Natural killer cell (primary cell): ENCODE data around the gene CAND2. TPM values are rescaled to one million over a fixed set of nuclear protein-coding genes. Genes with fewer than 3 reads are reported as not detected.

Experiments
- ATAC-seq, 3 donors: fragments of 150-1000 bp in 2 of 3; fragments of 200-7000 bp in 1 of 3; cut with Tn5 transposase; 1 replicate in 1 of 3; 2 replicates in 2 of 3; pipeline ENCODE4 v1.10.0; 2021; ENCODE audit warnings: mild to moderate bottlenecking in 2 of 3, moderate library complexity in 2 of 3
- DNase-seq, 2 donors: peaks; one replicate each; pipeline versions ENCODE4 v3.0.0 to v3.0.0-alpha.2; 2013 to 2021; ENCODE audit warnings: mixed read lengths in 1 of 2
- H3K27ac ChIP-seq: one replicate; pipeline ENCODE4 v1.5.1; 2013; ENCODE audit warnings: mild to moderate bottlenecking, low read length
- H3K27me3 ChIP-seq: one replicate; pipeline ENCODE4 v1.6.1; 2013; ENCODE audit warnings: low read length; ENCODE audit not compliant: control insufficient read depth, insufficient read depth
- H3K36me3 ChIP-seq: one replicate; pipeline ENCODE4 v1.6.1; 2013; ENCODE audit warnings: low read length; ENCODE audit not compliant: control insufficient read depth, insufficient read depth
- H3K4me1 ChIP-seq: one replicate; pipeline ENCODE4 v1.6.1; 2013; ENCODE audit warnings: low read length; ENCODE audit not compliant: control insufficient read depth, insufficient read depth
- H3K4me3 ChIP-seq: one replicate; pipeline ENCODE4 v1.5.1; 2013; ENCODE audit warnings: low read length
- H3K9me3 ChIP-seq: one replicate; pipeline ENCODE4 v1.6.1; 2013; ENCODE audit warnings: low read length; ENCODE audit not compliant: control insufficient read depth, insufficient read depth
- H3K27ac Mint-ChIP-seq, 2 donors: one replicate each; pipeline ENCODE4 v1.8.0; 2022; ENCODE audit warnings: mild to moderate bottlenecking in 2 of 2, mixed read lengths in 2 of 2, moderate library complexity in 1 of 2
- H3K27me3 Mint-ChIP-seq, 2 donors: one replicate each; pipeline ENCODE4 v1.8.0; 2022; ENCODE audit warnings: low read depth in 2 of 2, mixed read lengths in 2 of 2
- H3K36me3 Mint-ChIP-seq: one replicate; pipeline ENCODE4 v1.8.0; 2022; ENCODE audit warnings: mixed read lengths
- H3K4me1 Mint-ChIP-seq, 2 donors: one replicate each; pipeline ENCODE4 v1.8.0; 2022; ENCODE audit warnings: mixed read lengths in 2 of 2
- H3K4me3 Mint-ChIP-seq: one replicate; pipeline ENCODE4 v1.8.0; 2022; ENCODE audit warnings: mild to moderate bottlenecking, moderate library complexity, mixed read lengths
- H3K9me3 Mint-ChIP-seq, 2 donors: one replicate each; pipeline ENCODE4 v1.8.0; 2022; ENCODE audit warnings: mixed read lengths in 2 of 2
- WGBS: methylation state at CpG from one replicate; pipeline ENCODE4 v1.1.7; 2013; ENCODE audit warnings: missing lambda C conversion rate; ENCODE audit not compliant: insufficient coverage; 5-methylcytosine and 5-hydroxymethylcytosine counted together
- intact Hi-C: fragments of 100-400 bp; cut with micrococcal nuclease; formaldehyde crosslinking; loops from one replicate; pipeline ENCODE4 v1.14.2; 2022
- total RNA-seq, 4 donors: library from RNA; stranded (reverse); fragments of 120-200 nt in 1 of 4; gene quantifications; one replicate each; pipeline versions ENCODE4 v1.2.3 to v1.2.4, GENCODE V29; 2013 to 2022
- TF ChIP-seq, protein P1 (sequence below): fragments of 200-600 bp; IDR thresholded peaks from one replicate; pipeline ENCODE4 v1.8.0; 2022; ENCODE audit warnings: antibody characterized with exemption

CAND2 gene
- total RNA-seq, 3 donors from 2014 or later (not counting 1 experiment from before 2014, with no cell fraction given) = 0.52 to 1.3 (median 1.2) TPM

GRCh38 chr3:12753275-12754028, 43.0 kb upstream of the CAND2 start:
- intact Hi-C loops = no loop called here
- H3K4me1 Mint-ChIP-seq = peaks cover 6% of the 10 kb centered on the region in 2 donors
- no peaks in the 10 kb centered on the region for H3K36me3 Mint-ChIP-seq
- no peaks in the 10 kb centered on the region for H3K27me3 ChIP-seq
- no peaks in the 10 kb centered on the region for H3K9me3 ChIP-seq
- WGBS = 87% methylated on average over 8 of the region's 9 CpGs
- no peaks in the 10 kb centered on the region for H3K36me3 ChIP-seq
- H3K4me1 ChIP-seq = no peaks in the 10 kb centered on the region
- DNase-seq (no peak), ATAC-seq (no peak)
- no peak overlapping the region for H3K27ac Mint-ChIP-seq
- H3K9me3 Mint-ChIP-seq = no peaks in the 10 kb centered on the region
- peaks cover 6 to 10% of the 10 kb centered on the region in 2 donors for H3K27me3 Mint-ChIP-seq
- TF ChIP-seq, protein P1, sequence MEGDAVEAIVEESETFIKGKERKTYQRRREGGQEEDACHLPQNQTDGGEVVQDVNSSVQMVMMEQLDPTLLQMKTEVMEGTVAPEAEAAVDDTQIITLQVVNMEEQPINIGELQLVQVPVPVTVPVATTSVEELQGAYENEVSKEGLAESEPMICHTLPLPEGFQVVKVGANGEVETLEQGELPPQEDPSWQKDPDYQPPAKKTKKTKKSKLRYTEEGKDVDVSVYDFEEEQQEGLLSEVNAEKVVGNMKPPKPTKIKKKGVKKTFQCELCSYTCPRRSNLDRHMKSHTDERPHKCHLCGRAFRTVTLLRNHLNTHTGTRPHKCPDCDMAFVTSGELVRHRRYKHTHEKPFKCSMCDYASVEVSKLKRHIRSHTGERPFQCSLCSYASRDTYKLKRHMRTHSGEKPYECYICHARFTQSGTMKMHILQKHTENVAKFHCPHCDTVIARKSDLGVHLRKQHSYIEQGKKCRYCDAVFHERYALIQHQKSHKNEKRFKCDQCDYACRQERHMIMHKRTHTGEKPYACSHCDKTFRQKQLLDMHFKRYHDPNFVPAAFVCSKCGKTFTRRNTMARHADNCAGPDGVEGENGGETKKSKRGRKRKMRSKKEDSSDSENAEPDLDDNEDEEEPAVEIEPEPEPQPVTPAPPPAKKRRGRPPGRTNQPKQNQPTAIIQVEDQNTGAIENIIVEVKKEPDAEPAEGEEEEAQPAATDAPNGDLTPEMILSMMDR = no peak
- H3K4me3 Mint-ChIP-seq = no peak overlapping the region
- H3K27ac ChIP-seq = no peak overlapping the region
- H3K4me3 ChIP-seq = no peak overlapping the region

DNA sequence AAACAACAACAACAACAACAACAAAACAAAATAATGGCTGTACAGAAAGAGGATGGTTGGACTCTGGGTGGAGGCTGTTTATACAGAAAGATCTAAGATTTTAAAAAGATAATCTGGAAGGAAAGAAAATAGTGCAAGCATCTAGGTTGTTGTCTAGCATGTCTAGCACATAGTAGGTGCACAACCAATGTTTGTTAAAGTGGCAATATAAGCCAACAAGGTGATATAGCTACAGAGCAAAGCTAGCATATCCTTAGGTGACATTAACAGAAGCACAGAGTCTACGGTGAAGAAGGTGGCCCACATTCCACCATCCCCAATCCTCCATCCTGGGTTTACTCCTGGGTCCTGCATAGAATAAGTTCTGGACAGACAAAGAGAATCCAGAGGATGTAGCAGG, 42.2 kb upstream of the CAND2 start:
- no peak overlapping the region for H3K4me3 ChIP-seq
- H3K36me3 Mint-ChIP-seq = no peaks in the 10 kb centered on the region
- no peak for DNase-seq
- no peaks in the 10 kb centered on the region for H3K9me3 ChIP-seq
- ATAC-seq = no peak
- no peaks in the 10 kb centered on the region for H3K36me3 ChIP-seq
- TF ChIP-seq, protein P1 = no peak
- intact Hi-C loops = no loop called here
- no peak overlapping the region for H3K27ac ChIP-seq
- H3K4me1 Mint-ChIP-seq = peaks cover 6% of the 10 kb centered on the region in 2 donors
- H3K4me1 ChIP-seq = no peaks in the 10 kb centered on the region
- no peak overlapping the region for H3K4me3 Mint-ChIP-seq
- WGBS = 100% methylated on average over 1 of the region's 1 CpG
- no peaks in the 10 kb centered on the region for H3K9me3 Mint-ChIP-seq
- no peaks in the 10 kb centered on the region for H3K27me3 ChIP-seq
- no peak overlapping the region for H3K27ac Mint-ChIP-seq
- H3K27me3 Mint-ChIP-seq = peaks cover 6 to 10% of the 10 kb centered on the region in 2 donors

- WGBS = 62% methylated on average over 5 of the region's 6 CpGs
- peaks cover 2 to 3% of the 10 kb centered on the region in 2 donors for H3K4me1 Mint-ChIP-seq
- intact Hi-C loops = no loop called here
Observed at GRCh38 chr3:12755754-12756153, 40.7 kb upstream of the CAND2 start.

More at GRCh38 chr3:12755754-12756153, 40.7 kb upstream of the CAND2 start:
- Histone ChIP-seq H3K4me3 (no peak overlapping the region), H3K27ac (no peak overlapping the region), H3K36me3 (no peaks in the 10 kb centered on the region), H3K27me3 (no peaks in the 10 kb centered on the region), H3K4me1 (no peaks in the 10 kb centered on the region), H3K9me3 (no peaks in the 10 kb centered on the region)
- Mint-ChIP-seq H3K4me3 (no peak overlapping the region), H3K36me3 (no peaks in the 10 kb centered on the region), H3K27ac (no peak overlapping the region), H3K27me3 (peaks cover 6 to 14% of the 10 kb centered on the region in 2 donors), H3K9me3 (no peaks in the 10 kb centered on the region)
- no peak for DNase-seq
- TF ChIP-seq, protein P1 = no peak
- ATAC-seq = no peak
